ENCODE results near the gene MPND.

DNA sequence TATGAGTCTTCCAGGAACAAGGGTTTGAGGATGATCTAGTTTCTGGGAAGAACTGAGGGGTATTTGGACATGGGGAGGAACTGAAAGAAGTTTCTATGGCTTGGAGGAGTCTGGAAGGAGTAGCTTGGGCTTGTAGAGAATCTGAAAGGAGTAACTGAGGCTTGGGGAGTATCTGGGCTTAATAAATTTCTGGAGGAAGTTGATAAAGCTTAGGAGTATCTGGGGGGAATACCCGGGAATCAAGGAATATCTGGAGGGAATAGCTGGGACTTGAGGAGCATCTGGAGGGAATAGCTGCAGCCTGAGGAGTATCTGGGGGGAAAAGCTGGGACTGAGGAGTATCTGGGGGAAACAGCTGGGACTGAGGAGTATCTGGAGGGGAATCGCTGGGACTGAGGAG lies 22.9 kb upstream of the MPND start:
- no peak for TF ChIP-seq CSRNP3 (CRISPR knock-in tag; IDR thresholded peaks at IDR 0.05)
- no peak for TF ChIP-seq TCF4 (CRISPR knock-in tag; IDR thresholded peaks at IDR 0.05; ENCODE audit: borderline replicate concordance)
- no peak for TF ChIP-seq POU6F1 (CRISPR knock-in tag; IDR thresholded peaks at IDR 0.05; ENCODE audit: borderline replicate concordance, low read depth)
- TF ChIP-seq RARB (CRISPR knock-in tag; IDR thresholded peaks at IDR 0.05): no peak
- no peak for TF ChIP-seq BACH2 (CRISPR knock-in tag; IDR thresholded peaks at IDR 0.05; ENCODE audit: borderline replicate concordance)
- TF ChIP-seq ESRRG (CRISPR knock-in tag; IDR thresholded peaks at IDR 0.05): no peak
- no peak for TF ChIP-seq GLIS3 (CRISPR knock-in tag; IDR thresholded peaks at IDR 0.05)
- TF ChIP-seq ZNF565 (CRISPR knock-in tag; conservative IDR thresholded peaks at IDR 0.05; ENCODE audit: low read depth): no peak
